H1 (cell line): ENCODE measurements around the gene LPP. TPM values are rescaled to one million over a fixed set of nuclear protein-coding genes. Genes with fewer than 3 reads are reported as not detected.

ENCODE experiments used
- CREB1 ChIP-seq: IDR thresholded peaks from 2 replicates; pipeline ENCODE4 v1.6.1; 2012; ENCODE audit warnings: inconsistent platforms
- EP300 ChIP-seq, 2 experiments: IDR thresholded peaks; 1 replicate in 1 of 2; 2 replicates in 1 of 2; pipeline ENCODE4 v1.6.1; 2011 to 2012; ENCODE audit warnings: low read depth in 2 of 2, low read length in 2 of 2, mild to moderate bottlenecking in 2 of 2, borderline replicate concordance in 1 of 2, inconsistent platforms in 1 of 2, moderate library complexity in 1 of 2
- KDM1A ChIP-seq: fragments of 200-600, 300-600 bp; sonication (generic); IDR thresholded peaks from 2 replicates; pipeline ENCODE4 v1.7.1; 2016; ENCODE audit warnings: mild to moderate bottlenecking, low read length, borderline replicate concordance
- polyA plus RNA-seq, 7 experiments: library from polyadenylated mRNA; depleted of rRNA in 3 of 7; stranded (reverse) in 5 of 7; unstranded in 2 of 7; fragments of >200 nt in 5 of 7; fragments of 200-250 nt in 2 of 7; gene quantifications; 1 replicate in 5 of 7; 2 replicates in 1 of 7; 4 replicates in 1 of 7; pipeline versions ENCODE4 v1.2.1 to v1.2.3, GENCODE V29; 2011 to 2013; ENCODE audit warnings: missing spikeins in 2 of 7, mixed read lengths in 2 of 7
- total RNA-seq: library from RNA; stranded (reverse); fragmentation: NEBNext Ultra II Directional; extraction: Animal tissue kit (Norgen Biotek cat#: 25700); gene quantifications from 2 replicates; pipeline ENCODE4 v1.2.1, GENCODE V29; 2021
- TF ChIP-seq, protein P1 (sequence below): fragments of 300-600 bp; sonication (generic); IDR thresholded peaks from 2 replicates; pipeline ENCODE4 v1.7.1; 2012; ENCODE audit warnings: low read length, moderate library complexity, mild to moderate bottlenecking, inconsistent platforms; ENCODE audit not compliant: insufficient replicate concordance

Gene LPP
- total and polyA plus RNA-seq, 2 of the 8 experiments (the other 6 are each of a cell fraction or from before 2014, with no cell fraction given) = 10.0 to 53.3 TPM

- TF ChIP-seq EP300 (IDR thresholded peaks at IDR 0.05; ENCODE audit: borderline replicate concordance in 1 of 2, low read depth in 2 of 2, low read length in 2 of 2) (no peak), KDM1A (no peak), CREB1 (no peak)
- TF ChIP-seq, protein P1, sequence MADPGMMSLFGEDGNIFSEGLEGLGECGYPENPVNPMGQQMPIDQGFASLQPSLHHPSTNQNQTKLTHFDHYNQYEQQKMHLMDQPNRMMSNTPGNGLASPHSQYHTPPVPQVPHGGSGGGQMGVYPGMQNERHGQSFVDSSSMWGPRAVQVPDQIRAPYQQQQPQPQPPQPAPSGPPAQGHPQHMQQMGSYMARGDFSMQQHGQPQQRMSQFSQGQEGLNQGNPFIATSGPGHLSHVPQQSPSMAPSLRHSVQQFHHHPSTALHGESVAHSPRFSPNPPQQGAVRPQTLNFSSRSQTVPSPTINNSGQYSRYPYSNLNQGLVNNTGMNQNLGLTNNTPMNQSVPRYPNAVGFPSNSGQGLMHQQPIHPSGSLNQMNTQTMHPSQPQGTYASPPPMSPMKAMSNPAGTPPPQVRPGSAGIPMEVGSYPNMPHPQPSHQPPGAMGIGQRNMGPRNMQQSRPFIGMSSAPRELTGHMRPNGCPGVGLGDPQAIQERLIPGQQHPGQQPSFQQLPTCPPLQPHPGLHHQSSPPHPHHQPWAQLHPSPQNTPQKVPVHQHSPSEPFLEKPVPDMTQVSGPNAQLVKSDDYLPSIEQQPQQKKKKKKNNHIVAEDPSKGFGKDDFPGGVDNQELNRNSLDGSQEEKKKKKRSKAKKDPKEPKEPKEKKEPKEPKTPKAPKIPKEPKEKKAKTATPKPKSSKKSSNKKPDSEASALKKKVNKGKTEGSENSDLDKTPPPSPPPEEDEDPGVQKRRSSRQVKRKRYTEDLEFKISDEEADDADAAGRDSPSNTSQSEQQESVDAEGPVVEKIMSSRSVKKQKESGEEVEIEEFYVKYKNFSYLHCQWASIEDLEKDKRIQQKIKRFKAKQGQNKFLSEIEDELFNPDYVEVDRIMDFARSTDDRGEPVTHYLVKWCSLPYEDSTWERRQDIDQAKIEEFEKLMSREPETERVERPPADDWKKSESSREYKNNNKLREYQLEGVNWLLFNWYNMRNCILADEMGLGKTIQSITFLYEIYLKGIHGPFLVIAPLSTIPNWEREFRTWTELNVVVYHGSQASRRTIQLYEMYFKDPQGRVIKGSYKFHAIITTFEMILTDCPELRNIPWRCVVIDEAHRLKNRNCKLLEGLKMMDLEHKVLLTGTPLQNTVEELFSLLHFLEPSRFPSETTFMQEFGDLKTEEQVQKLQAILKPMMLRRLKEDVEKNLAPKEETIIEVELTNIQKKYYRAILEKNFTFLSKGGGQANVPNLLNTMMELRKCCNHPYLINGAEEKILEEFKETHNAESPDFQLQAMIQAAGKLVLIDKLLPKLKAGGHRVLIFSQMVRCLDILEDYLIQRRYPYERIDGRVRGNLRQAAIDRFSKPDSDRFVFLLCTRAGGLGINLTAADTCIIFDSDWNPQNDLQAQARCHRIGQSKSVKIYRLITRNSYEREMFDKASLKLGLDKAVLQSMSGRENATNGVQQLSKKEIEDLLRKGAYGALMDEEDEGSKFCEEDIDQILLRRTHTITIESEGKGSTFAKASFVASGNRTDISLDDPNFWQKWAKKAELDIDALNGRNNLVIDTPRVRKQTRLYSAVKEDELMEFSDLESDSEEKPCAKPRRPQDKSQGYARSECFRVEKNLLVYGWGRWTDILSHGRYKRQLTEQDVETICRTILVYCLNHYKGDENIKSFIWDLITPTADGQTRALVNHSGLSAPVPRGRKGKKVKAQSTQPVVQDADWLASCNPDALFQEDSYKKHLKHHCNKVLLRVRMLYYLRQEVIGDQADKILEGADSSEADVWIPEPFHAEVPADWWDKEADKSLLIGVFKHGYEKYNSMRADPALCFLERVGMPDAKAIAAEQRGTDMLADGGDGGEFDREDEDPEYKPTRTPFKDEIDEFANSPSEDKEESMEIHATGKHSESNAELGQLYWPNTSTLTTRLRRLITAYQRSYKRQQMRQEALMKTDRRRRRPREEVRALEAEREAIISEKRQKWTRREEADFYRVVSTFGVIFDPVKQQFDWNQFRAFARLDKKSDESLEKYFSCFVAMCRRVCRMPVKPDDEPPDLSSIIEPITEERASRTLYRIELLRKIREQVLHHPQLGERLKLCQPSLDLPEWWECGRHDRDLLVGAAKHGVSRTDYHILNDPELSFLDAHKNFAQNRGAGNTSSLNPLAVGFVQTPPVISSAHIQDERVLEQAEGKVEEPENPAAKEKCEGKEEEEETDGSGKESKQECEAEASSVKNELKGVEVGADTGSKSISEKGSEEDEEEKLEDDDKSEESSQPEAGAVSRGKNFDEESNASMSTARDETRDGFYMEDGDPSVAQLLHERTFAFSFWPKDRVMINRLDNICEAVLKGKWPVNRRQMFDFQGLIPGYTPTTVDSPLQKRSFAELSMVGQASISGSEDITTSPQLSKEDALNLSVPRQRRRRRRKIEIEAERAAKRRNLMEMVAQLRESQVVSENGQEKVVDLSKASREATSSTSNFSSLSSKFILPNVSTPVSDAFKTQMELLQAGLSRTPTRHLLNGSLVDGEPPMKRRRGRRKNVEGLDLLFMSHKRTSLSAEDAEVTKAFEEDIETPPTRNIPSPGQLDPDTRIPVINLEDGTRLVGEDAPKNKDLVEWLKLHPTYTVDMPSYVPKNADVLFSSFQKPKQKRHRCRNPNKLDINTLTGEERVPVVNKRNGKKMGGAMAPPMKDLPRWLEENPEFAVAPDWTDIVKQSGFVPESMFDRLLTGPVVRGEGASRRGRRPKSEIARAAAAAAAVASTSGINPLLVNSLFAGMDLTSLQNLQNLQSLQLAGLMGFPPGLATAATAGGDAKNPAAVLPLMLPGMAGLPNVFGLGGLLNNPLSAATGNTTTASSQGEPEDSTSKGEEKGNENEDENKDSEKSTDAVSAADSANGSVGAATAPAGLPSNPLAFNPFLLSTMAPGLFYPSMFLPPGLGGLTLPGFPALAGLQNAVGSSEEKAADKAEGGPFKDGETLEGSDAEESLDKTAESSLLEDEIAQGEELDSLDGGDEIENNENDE = no peak
These were observed 413.7 kb downstream of the LPP start (continued) for GRCh38 chr3:188567478-188568195.
